ENCODE measurements around the gene TIMM10B.
A peak's percentile ranks its signal among the peaks of the same experiment; 100 is the strongest.

Gene TIMM10B

GRCh38 chr11:6473451-6474412 lies 7.6 kb upstream of the TIMM10B start, which contains the start of gene TRIM3:
Gene TRIM3, minus strand, starts transcription at chr11:6473941. Its CDS starts 8,246 bp downstream, at chr11:6465695.
- DNase-seq, result peak; percentile 45

GRCh38 chr11:6474413-6474792 lies 6.9 kb upstream of the TIMM10B start:
- DNase-seq, result no peak

GRCh38 chr11:6474806-6475500 lies 6.3 kb upstream of the TIMM10B start:
- no peak for DNase-seq

DNA sequence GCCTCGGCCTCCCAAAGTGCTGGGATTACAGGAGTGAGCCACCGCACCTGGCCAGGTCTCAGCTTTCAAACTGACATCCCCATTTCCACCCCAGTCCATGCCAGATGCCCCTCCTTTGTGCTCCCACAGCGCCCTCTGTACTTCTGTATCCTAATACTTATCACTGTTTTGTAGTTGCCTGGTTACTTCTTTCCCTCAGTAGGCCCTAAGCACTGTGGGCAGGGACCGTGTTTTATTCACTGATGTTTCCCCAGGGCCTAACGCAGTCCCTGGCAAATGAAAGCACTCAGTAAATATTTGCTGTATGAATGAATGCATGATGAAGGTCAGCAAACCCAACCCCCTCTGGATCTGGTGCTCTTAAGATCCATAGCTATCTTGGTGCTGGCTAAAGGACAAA lies 5.4 kb upstream of the TIMM10B start:
- DNase-seq, result no peak

GRCh38 chr11:6476571-6476970 lies 4.7 kb upstream of the TIMM10B start:
- DNase-seq, result no peak

GRCh38 chr11:6480299-6480914 lies 894 bp upstream of the TIMM10B start:
- DNase-seq, result no peak

- no peak for DNase-seq
Observed at GRCh38 chr11:6481924-6482275, 599 bp downstream of the TIMM10B start.

DNA sequence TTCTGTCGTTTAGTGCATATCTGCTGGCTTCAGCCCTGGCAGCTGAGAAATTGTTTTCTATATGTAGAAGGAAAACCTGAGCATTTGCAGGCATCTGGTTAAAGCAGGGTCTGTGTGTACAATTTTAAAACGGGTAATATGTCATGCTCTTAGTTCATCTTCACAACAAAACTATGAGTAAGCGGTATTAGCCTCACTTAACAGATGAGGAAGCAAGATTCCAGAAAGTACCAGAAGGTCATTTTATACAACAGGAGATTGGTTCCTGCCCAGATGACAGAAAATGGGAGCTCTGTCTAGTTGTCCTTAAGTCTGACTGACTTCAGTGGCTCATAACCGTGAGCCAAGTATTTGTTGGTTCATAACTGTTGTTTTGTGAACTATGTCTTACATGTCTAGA lies 1.1 kb downstream of the TIMM10B start:
- no peak for DNase-seq

GRCh38 chr11:6483015-6483414 lies 1.7 kb downstream of the TIMM10B start:
- no peak for DNase-seq

DNA sequence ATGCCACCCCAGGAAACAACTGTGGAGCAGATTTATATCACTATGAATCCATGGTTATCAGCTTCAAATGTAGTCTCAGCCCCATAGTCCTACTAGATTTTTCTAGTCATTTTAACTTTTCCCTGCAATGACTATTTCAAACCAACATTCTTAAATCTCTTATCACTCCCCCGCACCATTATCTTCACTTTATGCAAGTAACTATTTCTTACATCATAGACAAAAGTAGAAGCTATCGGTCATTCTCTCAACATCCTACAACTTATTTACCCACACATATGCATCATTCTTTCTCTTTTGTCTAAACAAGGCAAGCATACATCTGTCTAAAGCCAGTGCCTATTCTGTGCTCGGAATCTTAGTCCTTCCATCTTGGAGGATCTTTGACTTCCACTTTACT lies 4.4 kb downstream of the TIMM10B start:
- DNase-seq, result no peak

- no peak for DNase-seq
Observed at GRCh38 chr11:6486256-6486655, 5.0 kb downstream of the TIMM10B start.

DNA sequence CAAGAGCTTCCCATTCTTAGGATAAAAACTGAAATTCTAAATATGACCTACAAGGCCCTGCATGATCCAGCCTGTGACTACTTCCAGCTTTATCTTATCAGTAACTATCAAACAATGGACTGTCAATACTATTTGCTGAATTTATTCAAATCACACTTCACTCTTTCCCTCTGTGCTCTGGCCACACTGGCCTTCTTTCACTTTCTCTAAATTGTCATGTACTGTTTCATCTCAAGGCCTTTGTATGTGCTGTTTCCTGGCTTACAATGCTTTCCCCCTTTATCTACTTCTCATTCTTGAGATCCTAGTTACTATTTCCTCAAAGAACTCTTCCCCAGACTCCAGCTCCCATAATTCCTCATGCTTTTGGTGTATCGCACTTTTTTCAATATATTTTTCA lies 5.6 kb downstream of the TIMM10B start:
- DNase-seq, result no peak

GRCh38 chr11:6488342-6488741 lies 7.0 kb downstream of the TIMM10B start:
- DNase-seq, result no peak

- no peak for DNase-seq
Observed at GRCh38 chr11:6488821-6489220, 7.5 kb downstream of the TIMM10B start.

GRCh38 chr11:6489306-6489705 lies 8.0 kb downstream of the TIMM10B start:
- no peak for DNase-seq

DNA sequence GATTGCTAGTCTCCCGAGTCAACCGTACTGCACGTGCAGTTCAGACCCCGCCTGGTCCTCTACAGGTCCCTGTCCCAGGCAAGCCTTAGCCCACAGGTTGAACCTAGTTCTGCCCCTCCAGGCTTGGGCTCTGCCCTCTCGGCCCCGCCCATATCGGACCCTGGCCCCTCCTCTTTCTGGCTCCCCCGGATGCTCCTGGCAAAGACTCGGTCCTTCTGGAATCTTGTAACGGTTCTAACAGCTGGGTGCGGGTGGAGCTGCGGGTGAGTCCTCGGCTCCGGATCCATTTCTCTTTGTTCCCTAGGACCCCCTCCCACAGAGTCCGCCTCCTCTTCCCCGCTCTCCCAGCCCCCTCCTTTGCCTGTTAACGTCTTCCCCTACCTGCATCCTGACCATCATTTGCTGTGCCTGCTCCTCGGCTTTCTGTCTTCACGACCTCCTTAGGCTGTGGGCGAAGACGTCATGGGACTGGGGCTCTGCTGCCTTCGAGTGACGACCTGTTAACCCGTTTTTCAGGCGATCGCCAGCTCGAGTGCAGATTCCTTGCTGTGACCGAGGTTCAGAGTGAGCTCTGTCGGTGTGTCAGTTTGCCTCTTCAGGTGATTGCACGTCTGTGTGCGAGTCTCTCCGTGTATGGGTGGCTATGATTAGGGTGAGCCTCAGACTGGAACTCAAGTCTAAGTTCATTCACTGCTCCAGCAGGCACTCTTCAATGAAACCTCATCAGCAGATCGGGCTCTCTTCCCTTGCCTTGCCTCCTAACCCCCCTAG lies 16.0 kb downstream of the TIMM10B start, which contains the start of gene DNHD1:
DNHD1 (plus strand) TSS at position 212 of the 771 bp plus-strand sequence. CDS start 936 bp downstream, outside the sequence.
- no peak for DNase-seq

DNA sequence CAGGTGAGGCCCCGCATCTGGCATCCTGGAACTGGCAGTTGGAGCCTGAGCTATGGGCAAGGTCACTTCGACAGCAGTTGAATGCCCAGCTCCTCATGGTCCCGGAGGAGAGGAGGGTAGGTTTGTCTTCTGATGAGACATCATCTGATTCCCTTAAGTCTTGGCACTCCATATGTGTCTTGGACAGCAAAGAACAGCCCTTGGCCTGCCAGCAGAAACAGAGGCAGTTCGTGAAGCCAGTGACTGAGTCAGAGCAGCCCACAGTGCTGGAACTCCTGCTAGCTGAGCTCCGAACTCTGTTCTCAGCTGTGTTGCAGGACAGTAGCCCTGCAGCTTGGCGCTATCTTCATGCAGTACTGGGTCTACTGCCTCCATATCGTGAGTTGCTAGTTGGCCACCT lies 16.8 kb downstream of the TIMM10B start:
- DNase-seq, result no peak

GRCh38 chr11:6498544-6498943 lies 17.2 kb downstream of the TIMM10B start:
- DNase-seq, result no peak

DNA sequence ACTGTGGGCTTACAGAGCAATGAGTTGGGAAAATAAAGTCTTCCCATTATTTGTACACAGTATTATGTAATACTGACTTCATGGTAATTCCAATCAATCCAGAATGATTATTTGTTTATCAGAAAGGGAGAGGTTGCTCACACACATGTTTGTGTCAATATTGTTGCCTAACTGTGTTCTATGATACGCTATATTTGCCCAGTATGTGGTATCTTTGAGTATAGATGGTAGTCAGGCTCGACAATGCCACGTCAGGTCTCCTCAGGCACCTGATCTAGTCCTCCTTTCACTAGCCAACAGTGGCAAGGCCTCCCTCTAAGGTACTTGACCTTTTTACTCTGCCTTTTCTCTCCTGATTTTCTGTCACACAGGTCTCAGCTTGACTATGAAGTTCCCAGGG lies 21.1 kb downstream of the TIMM10B start:
- no peak for DNase-seq

GRCh38 chr11:6504166-6504565 lies 22.9 kb downstream of the TIMM10B start:
- DNase-seq, result no peak

DNA sequence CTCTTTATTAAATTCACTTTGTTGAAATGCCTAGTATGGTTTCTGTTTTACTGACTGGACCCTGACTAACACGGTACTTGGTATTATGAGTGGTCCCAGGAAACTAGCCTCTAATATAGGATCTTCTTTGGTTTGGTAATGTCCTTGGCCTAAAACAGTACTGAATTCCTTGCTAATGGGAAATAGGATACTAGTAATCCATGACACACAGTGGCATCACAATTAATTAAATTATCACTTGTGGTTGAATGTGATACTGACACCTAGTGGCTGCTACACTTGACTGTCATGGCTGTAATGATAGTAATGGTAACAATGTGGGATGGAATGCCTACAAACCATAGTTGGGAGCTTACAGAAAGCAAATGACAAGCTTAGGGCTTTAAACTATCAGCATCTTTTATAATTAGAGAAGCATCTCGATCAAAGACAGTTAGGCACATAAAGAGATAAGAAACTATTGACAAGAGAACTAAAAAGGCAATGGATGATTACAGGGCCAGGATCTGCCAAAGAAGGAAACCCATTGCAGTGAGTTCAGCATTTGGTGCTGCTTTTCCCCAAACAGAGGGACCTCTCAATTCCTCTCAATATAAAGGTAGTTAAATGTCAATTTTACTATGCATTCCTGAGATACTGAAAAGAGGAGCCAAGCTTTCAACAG lies 24.4 kb downstream of the TIMM10B start:
- DNase-seq, result no peak

GRCh38 chr11:6516865-6517264 lies 35.6 kb downstream of the TIMM10B start:
- DNase-seq, result no peak

Measured in NCI-H187 treated with DMSO at 0.1 percent for 48 hours (cell line).